ENCODE data around the gene VSTM4.

The VSTM4 gene

GRCh38 chr10:49104323-49104722 lies 11.0 kb downstream of the VSTM4 start:
- TF ChIP-seq TCF12 (IDR thresholded peaks at IDR 0.05; ENCODE audit: low read depth): no peak

GRCh38 chr10:49103761-49104160 lies 11.6 kb downstream of the VSTM4 start:
- TF ChIP-seq CEBPB (IDR thresholded peaks at IDR 0.05): no peak
- TF ChIP-seq REST (IDR thresholded peaks at IDR 0.05; ENCODE audit: low read depth): no peak
- TF ChIP-seq FOXM1 (IDR thresholded peaks at IDR 0.05; ENCODE audit: borderline replicate concordance, low read depth): no peak
- no peak for TF ChIP-seq EP300 (IDR thresholded peaks at IDR 0.05; ENCODE audit: borderline replicate concordance)

- TF ChIP-seq EGR1 (IDR thresholded peaks at IDR 0.05) (no peak), TCF12 (IDR thresholded peaks at IDR 0.05; ENCODE audit: low read depth) (no peak), RAD21 (IDR thresholded peaks at IDR 0.05; ENCODE audit: low read depth) (no peak), TAF1 (IDR thresholded peaks at IDR 0.05; ENCODE audit: low read depth) (no peak), REST (IDR thresholded peaks at IDR 0.05; ENCODE audit: low read depth) (no peak), ZBTB7A (IDR thresholded peaks at IDR 0.05; ENCODE audit: low read depth) (no peak), EP300 (IDR thresholded peaks at IDR 0.05; ENCODE audit: borderline replicate concordance) (no peak), MAX (IDR thresholded peaks at IDR 0.05) (no peak), USF1 (IDR thresholded peaks at IDR 0.05) (no peak), TEAD4 (IDR thresholded peaks at IDR 0.05) (no peak), CREB1 (IDR thresholded peaks at IDR 0.05; ENCODE audit: low read depth) (no peak), NFIC (IDR thresholded peaks at IDR 0.05) (no peak), CEBPB (IDR thresholded peaks at IDR 0.05) (no peak), YY1 (IDR thresholded peaks at IDR 0.05; ENCODE audit: low read depth) (no peak), FOXM1 (IDR thresholded peaks at IDR 0.05; ENCODE audit: borderline replicate concordance, low read depth) (no peak)
Observed at GRCh38 chr10:49099046-49099445, 16.3 kb downstream of the VSTM4 start.

- no peak for TF ChIP-seq EP300 (IDR thresholded peaks at IDR 0.05; ENCODE audit: borderline replicate concordance)
- TF ChIP-seq FOXM1 (IDR thresholded peaks at IDR 0.05; ENCODE audit: borderline replicate concordance, low read depth): no peak
- TF ChIP-seq ZBTB7A (IDR thresholded peaks at IDR 0.05; ENCODE audit: low read depth): no peak
Observed at GRCh38 chr10:49096890-49097445, 18.4 kb downstream of the VSTM4 start.

GRCh38 chr10:49094646-49095045 lies 20.7 kb downstream of the VSTM4 start:
- no peak for TF ChIP-seq TEAD4 (IDR thresholded peaks at IDR 0.05)
- no peak for TF ChIP-seq REST (IDR thresholded peaks at IDR 0.05; ENCODE audit: low read depth)
- no peak for TF ChIP-seq ZBTB7A (IDR thresholded peaks at IDR 0.05; ENCODE audit: low read depth)
- no peak for TF ChIP-seq NFIC (IDR thresholded peaks at IDR 0.05)
- TF ChIP-seq MAX (IDR thresholded peaks at IDR 0.05): no peak
- no peak for TF ChIP-seq EGR1 (IDR thresholded peaks at IDR 0.05)
- no peak for TF ChIP-seq CEBPB (IDR thresholded peaks at IDR 0.05)
- no peak for TF ChIP-seq YY1 (IDR thresholded peaks at IDR 0.05; ENCODE audit: low read depth)
- TF ChIP-seq TCF12 (IDR thresholded peaks at IDR 0.05; ENCODE audit: low read depth): no peak
- TF ChIP-seq FOXM1 (IDR thresholded peaks at IDR 0.05; ENCODE audit: borderline replicate concordance, low read depth): no peak
- no peak for TF ChIP-seq RAD21 (IDR thresholded peaks at IDR 0.05; ENCODE audit: low read depth)
- no peak for TF ChIP-seq CREB1 (IDR thresholded peaks at IDR 0.05; ENCODE audit: low read depth)
- no peak for TF ChIP-seq EP300 (IDR thresholded peaks at IDR 0.05; ENCODE audit: borderline replicate concordance)
- TF ChIP-seq USF1 (IDR thresholded peaks at IDR 0.05): no peak
- TF ChIP-seq TAF1 (IDR thresholded peaks at IDR 0.05; ENCODE audit: low read depth): no peak

All from Ishikawa (cell line).